HUDEP-2 (cell line): ENCODE results near the gene FMNL2.
"Not testable (repeated sequence)": the region's sequence is repeated elsewhere in the genome, so short reads cannot be mapped to it uniquely, and the experiment has no call there.

Source experiments
- DNase-seq, 76 experiments: peaks; one replicate each; lab custom pipeline; 2025; ENCODE audit not compliant: unreplicated experiment in 76 of 76; lab: John Stamatoyannopoulos, UW

FMNL2 gene

GRCh38 chr2:152513681-152514080 lies 178.7 kb downstream of the FMNL2 start:
- no peak for DNase-seq

DNA sequence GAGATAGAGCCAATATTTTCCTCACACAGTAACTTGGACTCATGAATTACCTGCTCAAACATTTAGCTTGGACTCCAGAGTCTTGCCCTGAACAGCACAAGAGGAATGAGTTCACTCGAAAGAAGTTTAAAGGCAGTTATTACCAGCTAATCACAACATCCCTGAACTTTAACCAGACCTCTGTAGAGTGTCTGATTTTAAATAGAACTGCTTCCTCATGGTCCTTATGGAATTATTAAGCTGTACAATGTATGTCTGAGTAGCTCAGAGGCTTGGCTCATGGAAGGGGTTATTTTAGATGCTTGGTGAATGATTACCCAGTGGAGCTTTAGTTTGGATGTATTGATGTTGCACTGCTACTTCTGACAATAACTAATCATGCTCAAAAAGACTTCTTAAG lies 183.1 kb downstream of the FMNL2 start:
- DNase-seq: no peak

DNA sequence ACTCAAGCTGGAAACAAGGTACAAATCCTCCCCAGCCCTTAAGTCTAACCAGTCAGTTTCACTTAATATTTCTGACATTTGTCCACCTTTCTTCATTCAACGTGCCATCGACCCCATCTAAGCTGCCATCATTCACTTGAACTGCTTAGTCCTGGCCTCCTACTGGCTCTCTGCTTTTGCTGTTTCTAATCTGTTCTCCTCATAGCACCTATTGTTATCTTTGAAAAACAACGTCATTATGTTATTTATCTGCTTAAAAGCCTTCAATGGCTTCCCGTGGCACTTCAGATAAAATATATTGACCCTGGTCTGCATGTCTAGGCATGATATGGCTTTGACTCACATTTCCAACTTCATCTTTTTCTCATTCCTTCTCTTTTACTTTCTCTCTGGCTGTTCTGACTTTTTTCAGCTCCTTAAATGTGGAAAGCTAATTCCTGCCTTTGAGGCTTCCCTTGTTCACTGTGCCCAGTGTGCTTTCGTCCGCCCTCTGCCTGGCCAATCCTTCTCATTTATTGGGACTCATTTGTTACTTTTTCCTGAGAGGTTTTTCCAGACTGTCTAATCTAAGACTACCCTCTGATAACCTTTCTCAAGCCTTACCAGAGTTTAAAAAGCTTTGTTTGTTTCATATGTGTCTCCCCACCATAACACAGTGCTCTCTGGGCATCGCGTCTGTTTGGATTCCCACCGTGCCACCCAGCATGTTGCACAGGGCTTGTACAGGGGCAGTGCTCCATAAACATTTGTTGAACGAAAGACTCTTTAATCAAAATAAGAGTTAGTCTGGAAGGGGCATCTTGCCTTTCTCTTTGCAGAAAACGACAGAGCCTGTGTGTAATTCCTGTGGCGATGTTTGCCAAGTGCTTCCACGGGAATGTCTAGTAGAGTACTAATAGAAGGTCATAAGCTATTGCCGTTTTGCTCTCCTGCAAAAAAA lies 183.9 kb downstream of the FMNL2 start:
- no peak for DNase-seq

- no peak for DNase-seq
Measured at GRCh38 chr2:152519581-152519952, 184.6 kb downstream of the FMNL2 start.

DNA sequence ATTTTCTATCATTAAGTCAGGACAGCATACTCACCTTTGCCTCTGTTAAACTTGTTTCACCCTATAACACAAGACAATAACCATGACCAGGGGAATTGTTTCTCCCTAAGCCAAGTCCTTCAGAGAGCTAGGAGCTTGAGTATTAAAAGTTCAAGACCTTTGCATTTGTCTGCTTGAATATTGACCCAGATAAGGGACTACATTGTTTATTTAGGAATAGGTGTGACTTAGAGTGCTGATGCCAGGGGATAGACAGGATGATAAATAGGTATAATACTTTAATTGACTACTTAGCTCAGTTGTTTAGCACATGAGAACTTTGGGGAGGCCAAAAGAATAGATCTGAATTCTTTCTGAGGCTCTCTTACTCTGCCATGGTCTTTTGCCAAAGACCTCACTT lies 185.8 kb downstream of the FMNL2 start:
- no peak for DNase-seq

GRCh38 chr2:152522446-152522845 lies 187.5 kb downstream of the FMNL2 start:
- DNase-seq: not testable (repeated sequence)

DNA sequence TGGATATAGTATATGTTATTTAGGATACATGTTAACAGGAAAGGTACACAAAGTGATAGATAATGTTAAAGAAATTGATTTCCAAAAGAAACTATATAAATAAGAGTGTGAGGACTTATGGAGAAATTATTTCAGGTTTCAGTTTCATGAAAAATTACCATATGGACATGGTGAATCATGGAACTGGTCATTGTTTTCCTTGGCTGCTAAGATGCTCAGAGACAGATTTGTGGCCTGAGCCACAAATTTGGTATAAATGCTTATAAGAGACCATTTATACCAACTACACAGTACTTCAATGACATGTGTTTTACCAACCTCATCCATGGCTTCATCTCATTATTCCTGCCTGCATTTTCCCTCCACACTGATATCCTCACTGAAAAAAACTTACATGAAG lies 188.1 kb downstream of the FMNL2 start:
- no peak for DNase-seq

- DNase-seq: no peak
Measured at GRCh38 chr2:152525277-152525838, 190.4 kb downstream of the FMNL2 start.

DNA sequence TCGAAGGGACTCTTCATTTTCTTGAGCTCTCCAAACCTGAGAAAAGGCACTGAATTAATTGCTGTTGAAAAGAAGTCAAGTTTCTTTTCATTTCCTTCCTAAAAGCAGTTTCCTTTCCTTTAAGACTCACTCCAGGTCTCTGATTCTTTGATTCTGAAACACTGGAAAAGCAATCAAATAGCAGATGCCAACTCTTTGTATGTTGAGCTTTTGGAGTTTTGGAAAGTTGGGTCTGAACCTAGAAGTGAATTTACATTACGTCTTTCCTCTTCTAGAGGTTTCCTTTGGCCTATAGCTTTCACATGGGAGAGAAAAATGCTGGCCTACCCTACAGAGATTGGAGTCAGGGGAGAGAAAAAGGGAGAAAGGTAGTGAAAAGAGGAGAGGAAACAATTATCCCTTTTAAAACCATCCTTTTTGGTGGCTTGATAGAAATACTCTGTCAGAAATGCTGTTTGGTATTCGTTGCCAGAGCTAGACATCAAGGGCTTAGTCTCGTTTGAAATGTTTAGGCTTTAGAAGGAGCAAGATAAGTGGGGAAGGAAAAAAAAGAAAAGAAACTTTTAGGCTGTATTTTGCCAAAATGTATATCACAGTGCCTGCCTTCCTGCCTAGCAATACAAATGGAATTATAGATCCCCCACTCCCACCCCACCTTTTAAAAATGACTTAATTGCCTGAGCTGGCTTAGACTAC lies 194.6 kb downstream of the FMNL2 start:
- no peak for DNase-seq

DNA sequence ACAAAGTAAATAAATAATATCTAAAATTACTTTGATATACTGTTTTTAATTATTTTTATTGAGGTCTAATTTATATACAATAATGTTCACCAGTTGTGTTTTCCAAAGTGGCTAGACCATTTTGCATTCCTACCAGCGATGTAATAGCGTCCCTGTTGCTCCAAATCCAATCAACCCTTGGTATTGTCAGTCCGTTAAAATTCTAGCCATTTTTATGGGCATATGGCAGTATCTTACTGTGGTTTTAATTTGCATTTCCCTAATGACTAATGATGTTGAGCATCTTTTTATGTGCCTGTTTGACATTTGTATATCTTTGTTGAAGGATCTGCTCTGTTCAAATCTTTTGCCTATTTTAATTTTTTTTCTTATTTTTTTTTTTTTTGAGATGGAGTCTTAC lies 197.3 kb downstream of the FMNL2 start:
- no peak for DNase-seq

GRCh38 chr2:152534460-152535135 lies 199.6 kb downstream of the FMNL2 start:
- DNase-seq: no peak

DNA sequence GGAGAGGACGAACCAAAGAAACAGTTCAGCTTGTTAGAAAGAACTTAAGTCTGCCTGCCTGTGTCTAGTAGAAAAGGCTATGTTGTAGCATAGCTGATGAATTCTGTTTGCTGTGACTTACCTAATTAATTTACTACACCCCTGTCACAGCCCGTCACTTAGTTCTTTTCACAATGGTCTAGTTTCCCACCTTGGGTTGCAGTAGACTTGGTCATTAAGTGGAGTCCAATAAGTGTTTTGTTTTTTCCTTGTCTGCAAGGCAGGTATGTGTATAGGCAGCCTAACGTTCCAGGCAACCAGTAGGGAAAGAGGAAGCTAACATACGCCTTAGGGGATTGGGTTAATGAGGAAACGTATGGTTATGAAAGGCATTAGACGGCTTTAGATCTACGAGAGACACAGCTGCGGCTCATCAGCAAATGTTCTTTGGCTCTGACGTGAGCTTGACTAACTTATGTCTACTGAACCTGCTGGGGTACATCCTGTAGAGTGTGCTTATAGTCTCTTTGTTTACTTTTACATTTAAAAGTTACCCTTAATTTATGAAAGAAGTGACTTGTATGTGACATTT lies 202.2 kb downstream of the FMNL2 start:
- no peak for DNase-seq

DNA sequence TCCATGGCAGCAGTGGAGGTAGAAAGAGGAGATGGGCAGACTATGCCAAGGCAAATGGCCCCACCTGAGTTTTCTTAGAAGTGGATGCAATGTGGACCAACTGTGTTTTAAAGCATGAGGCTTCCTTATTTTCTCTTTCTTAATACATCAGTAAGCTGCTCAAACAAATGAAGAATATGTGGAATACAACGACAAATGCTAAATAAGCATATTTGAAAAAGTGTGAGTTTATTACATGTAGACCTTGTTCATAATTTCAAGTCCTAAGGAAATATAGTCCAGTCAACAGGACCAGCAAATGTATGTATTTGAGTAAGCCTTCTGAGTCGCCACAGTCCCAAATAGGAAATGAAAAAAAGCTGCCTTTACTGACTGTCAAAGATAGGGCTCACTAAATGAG lies 204.4 kb downstream of the FMNL2 start:
- no peak for DNase-seq

DNA sequence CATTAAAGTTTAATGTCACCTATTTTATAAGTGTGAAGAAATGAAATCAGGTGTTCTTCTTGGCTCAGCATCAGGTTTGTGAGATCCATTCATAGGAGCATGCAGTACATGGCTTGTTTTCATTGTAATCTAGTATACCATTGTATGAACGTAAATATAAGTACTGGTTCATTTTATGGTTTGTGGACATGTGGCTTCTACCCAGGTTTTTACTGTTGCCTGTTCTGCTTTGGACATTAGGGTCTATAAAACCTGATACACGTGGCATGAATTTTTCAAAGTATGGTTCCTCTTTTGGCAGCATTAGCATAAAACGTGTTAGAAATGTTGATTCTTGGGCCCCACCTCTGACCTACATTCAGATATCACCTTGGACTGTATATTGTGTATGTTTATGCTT lies 206.7 kb downstream of the FMNL2 start:
- no peak for DNase-seq

GRCh38 chr2:152542337-152542994 lies 207.5 kb downstream of the FMNL2 start:
- no peak for DNase-seq

GRCh38 chr2:152542995-152543481 lies 208.1 kb downstream of the FMNL2 start:
- no peak for DNase-seq

GRCh38 chr2:152543717-152544116 lies 208.7 kb downstream of the FMNL2 start:
- DNase-seq: no peak

DNA sequence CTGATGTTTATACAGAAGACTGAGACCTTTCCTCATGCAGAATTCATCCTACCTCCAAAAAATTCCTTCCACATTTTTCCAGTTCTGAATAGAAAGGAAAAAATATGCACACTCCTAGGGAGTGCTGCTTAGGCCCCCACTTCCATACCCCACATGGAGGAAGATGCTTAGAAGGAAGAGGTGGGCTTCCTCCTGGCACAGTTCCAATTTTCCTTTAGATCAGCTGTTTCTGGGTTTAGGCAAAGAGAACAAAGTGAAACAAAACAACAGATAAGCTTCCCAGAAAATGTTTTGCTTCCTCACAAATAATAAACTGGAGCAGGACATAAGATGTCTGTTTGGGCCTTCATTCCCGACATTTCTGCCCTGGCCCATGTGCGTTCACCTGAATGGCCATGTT lies 209.7 kb downstream of the FMNL2 start:
- DNase-seq: no peak

DNA sequence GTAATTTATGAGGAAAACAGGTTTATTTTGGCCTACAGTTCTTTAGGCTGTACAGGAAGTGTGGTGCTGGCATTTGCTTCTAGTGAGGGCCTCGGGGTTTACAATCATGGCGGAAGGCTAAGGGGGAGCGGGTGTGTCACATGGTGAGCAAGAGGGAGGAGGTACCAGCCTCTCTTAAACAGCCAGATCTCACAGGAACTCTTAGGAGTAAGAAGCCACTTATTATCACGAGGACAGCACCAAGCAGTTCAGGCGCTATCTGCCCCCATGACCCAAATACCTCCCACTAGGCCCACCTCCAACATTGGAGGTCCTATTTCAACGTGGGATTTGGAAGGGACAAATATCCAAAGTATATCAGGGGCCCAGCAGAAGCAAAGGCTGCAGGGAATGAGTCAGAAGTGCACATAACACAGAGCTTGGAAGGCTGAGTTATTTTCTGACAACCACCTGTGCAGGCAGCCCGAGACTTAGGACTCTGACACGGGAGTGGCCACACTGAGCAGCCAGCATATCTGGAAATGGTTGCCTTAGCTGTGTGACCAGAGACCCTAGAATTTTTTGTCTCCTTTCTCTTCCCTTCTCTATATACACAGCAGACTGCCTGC lies 211.4 kb downstream of the FMNL2 start:
- no peak for DNase-seq
